Stomach (tissue), 4 donors: ENCODE measurements around the gene FBXO44.

Source experiments
- EP300 ChIP-seq: sonication (generic); formaldehyde crosslinking; IDR thresholded peaks from one replicate; pipeline ENCODE4 v1.6.1; 2017; ENCODE audit warnings: antibody characterized with exemption
- POLR2A ChIP-seq, 4 donors: fragments of 450-650 bp; IDR thresholded peaks; one replicate each; pipeline ENCODE4 v1.6.1; 2016; ENCODE audit warnings: antibody characterized with exemption in 4 of 4, control low read depth in 2 of 4, mild to moderate bottlenecking in 1 of 4, moderate library complexity in 1 of 4
- TF ChIP-seq, protein P1 (sequence below), 7 experiments: fragments of 450-650 bp in 4 of 7; fragments of 200-600 bp in 3 of 7; sonication (generic) in 3 of 7; IDR thresholded peaks; one replicate each; pipeline ENCODE4 v1.5.1; 2016 to 2019; ENCODE audit warnings: antibody characterized with exemption in 7 of 7, control low read depth in 2 of 7, mild to moderate bottlenecking in 1 of 7

DNA sequence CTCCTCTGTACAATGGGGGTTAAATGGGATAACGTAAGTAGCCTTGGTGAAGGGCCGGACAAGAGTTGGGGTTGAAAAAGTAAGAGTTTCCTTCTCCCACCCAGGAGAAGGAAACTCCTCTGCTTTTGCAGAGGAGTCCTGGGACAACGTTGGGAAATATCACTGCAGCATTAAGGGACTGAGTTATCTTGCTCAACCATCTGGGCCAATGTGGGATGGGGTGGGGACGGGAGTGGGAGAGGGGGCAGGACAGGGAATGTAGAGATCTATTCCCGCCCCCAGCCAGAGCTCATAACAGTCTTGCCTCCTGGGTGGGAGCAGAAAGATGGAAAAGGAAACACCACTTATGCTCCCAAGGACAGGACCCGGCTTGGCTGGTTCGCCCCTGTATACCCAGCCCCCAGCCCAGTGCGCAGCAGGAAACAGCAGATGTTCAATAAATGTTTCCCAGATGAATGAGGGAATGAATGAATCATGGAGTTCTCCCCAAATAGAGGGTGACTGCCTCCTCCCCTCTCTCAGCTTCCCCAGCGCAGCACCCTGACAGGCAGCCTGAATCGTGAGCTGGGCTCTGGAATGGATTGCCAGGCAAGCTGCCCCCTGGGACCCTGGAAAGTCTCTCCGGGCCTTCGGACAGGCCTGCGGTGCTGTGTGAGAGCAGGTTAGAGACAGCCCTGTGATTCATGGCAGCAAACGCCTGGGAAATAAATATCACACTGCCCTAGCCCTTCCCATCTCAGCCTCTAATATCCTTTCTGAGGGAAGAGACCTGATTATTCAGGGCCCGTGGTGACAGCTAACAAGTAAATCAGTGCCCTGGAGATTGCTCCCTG lies 25.3 kb upstream of the FBXO44 start:
- TF ChIP-seq, protein P1, sequence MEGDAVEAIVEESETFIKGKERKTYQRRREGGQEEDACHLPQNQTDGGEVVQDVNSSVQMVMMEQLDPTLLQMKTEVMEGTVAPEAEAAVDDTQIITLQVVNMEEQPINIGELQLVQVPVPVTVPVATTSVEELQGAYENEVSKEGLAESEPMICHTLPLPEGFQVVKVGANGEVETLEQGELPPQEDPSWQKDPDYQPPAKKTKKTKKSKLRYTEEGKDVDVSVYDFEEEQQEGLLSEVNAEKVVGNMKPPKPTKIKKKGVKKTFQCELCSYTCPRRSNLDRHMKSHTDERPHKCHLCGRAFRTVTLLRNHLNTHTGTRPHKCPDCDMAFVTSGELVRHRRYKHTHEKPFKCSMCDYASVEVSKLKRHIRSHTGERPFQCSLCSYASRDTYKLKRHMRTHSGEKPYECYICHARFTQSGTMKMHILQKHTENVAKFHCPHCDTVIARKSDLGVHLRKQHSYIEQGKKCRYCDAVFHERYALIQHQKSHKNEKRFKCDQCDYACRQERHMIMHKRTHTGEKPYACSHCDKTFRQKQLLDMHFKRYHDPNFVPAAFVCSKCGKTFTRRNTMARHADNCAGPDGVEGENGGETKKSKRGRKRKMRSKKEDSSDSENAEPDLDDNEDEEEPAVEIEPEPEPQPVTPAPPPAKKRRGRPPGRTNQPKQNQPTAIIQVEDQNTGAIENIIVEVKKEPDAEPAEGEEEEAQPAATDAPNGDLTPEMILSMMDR (IDR thresholded peaks at IDR 0.05), result no peak
- TF ChIP-seq EP300 (no peak), POLR2A (IDR thresholded peaks at IDR 0.05) (no peak)
